Naive thymus-derived CD4-positive, alpha-beta T cell (primary cell): ENCODE results near the gene DNAJC30. TPM values are rescaled to one million over a fixed set of nuclear protein-coding genes. Genes with fewer than 3 reads are reported as not detected.
A peak's percentile ranks its signal among the peaks of the same experiment; 100 is the strongest.

Experiments used
- ATAC-seq: fragments of 150-1000 bp; cut with Tn5 transposase; 2 replicates; pipeline ENCODE4 v1.10.0; 2021; ENCODE audit warnings: mild to moderate bottlenecking, moderate library complexity
- CTCF ChIA-PET: fragments of 350-600 bp; sonication (Branson Sonifier 250); formaldehyde crosslinking; loops from one replicate; lab custom pipeline; 2021; ENCODE audit warnings: antibody characterized with exemption; lab: Charles Lee
- POLR2A ChIA-PET: fragments of 350-600 bp; sonication (Branson Sonifier 250); formaldehyde crosslinking; loops from one replicate; lab custom pipeline; 2021; ENCODE audit warnings: antibody characterized with exemption, inconsistent platforms; lab: Charles Lee
- DNase-seq, 9 donors: peaks; one replicate each; pipeline versions ENCODE4 v3.0.0 to v3.0.0-alpha.2; 2020 to 2022; ENCODE audit warnings: mixed read lengths in 1 of 9
- H3K27ac ChIP-seq: one replicate; pipeline ENCODE4 v1.7.0; 2013; ENCODE audit warnings: mild to moderate bottlenecking, low read depth, low read length, moderate library complexity
- H3K27me3 ChIP-seq, 2 donors: one replicate each; pipeline ENCODE4 v1.7.0; 2013; ENCODE audit warnings: low read length in 2 of 2, mild to moderate bottlenecking in 2 of 2, moderate library complexity in 2 of 2; ENCODE audit not compliant: control insufficient read depth in 2 of 2, insufficient read depth in 2 of 2
- H3K36me3 ChIP-seq, 3 experiments: 1 replicate in 2 of 3; 2 replicates in 1 of 3; pipeline ENCODE4 v1.7.0; 2013; ENCODE audit warnings: low read length in 3 of 3, mild to moderate bottlenecking in 3 of 3, moderate library complexity in 1 of 3; ENCODE audit not compliant: insufficient read depth in 3 of 3, control insufficient read depth in 2 of 3
- H3K4me1 ChIP-seq, 2 donors: one replicate each; pipeline ENCODE4 v1.7.0; 2013; ENCODE audit warnings: low read length in 2 of 2, mild to moderate bottlenecking in 2 of 2, moderate library complexity in 1 of 2; ENCODE audit not compliant: control insufficient read depth in 2 of 2, insufficient read depth in 2 of 2
- H3K4me3 ChIP-seq: 2 replicates; pipeline ENCODE4 v1.7.0; 2013; ENCODE audit warnings: mild to moderate bottlenecking, low read length
- H3K9me3 ChIP-seq, 3 experiments: 1 replicate in 2 of 3; 2 replicates in 1 of 3; pipeline ENCODE4 v1.7.0; 2013; ENCODE audit warnings: low read length in 3 of 3; ENCODE audit not compliant: control insufficient read depth in 2 of 3
- H3K27ac Mint-ChIP-seq, 9 donors: one replicate each; pipeline ENCODE4 v1.8.0; 2020 to 2022; ENCODE audit warnings: mixed read lengths in 9 of 9, mild to moderate bottlenecking in 8 of 9, moderate library complexity in 5 of 9, inconsistent platforms in 2 of 9
- H3K27me3 Mint-ChIP-seq, 5 donors: one replicate each; pipeline ENCODE4 v1.8.0; 2021 to 2022; ENCODE audit warnings: mixed read lengths in 5 of 5, mild to moderate bottlenecking in 1 of 5
- H3K36me3 Mint-ChIP-seq, 5 donors: one replicate each; pipeline ENCODE4 v1.8.0; 2020 to 2022; ENCODE audit warnings: mixed read lengths in 5 of 5, mild to moderate bottlenecking in 3 of 5, inconsistent platforms in 1 of 5
- H3K4me1 Mint-ChIP-seq, 7 donors: one replicate each; pipeline ENCODE4 v1.8.0; 2020 to 2022; ENCODE audit warnings: mixed read lengths in 7 of 7, mild to moderate bottlenecking in 3 of 7, inconsistent platforms in 1 of 7
- H3K4me3 Mint-ChIP-seq, 10 donors: one replicate each; pipeline ENCODE4 v1.8.0; 2020 to 2022; ENCODE audit warnings: mild to moderate bottlenecking in 10 of 10, mixed read lengths in 10 of 10, moderate library complexity in 6 of 10, inconsistent platforms in 2 of 10
- H3K9me3 Mint-ChIP-seq, 11 donors: one replicate each; pipeline ENCODE4 v1.8.0; 2020 to 2022; ENCODE audit warnings: mixed read lengths in 11 of 11, mild to moderate bottlenecking in 4 of 11, inconsistent platforms in 1 of 11, moderate library complexity in 1 of 11
- intact Hi-C, 2 donors: fragments of 100-400 bp; cut with micrococcal nuclease; formaldehyde crosslinking; loops; one replicate each; pipeline ENCODE4 v1.15.1; 2023
- polyA plus RNA-seq, 2 donors: library from polyadenylated mRNA; unstranded; fragments of 300-500 nt; fragmentation: Illumina TruSeq; gene quantifications; one replicate each; pipeline ENCODE4 v1.2.3, GENCODE V29; 2021
- total RNA-seq, 6 experiments: library from RNA in 5 of 6; stranded (reverse) in 5 of 6; gene quantifications; 1 replicate in 5 of 6; 2 replicates in 1 of 6; pipeline ENCODE4 v1.2.3 and lab custom pipeline; 2021 to 2026

Gene DNAJC30
- total and polyA plus RNA-seq, 7 experiments from 2014 or later, result 9.5 to 22.4 (median 12.9) TPM

- CTCF ChIA-PET, result no interaction called here
- Histone ChIP-seq H3K36me3 (peaks cover 0 to 17% (median 0%) of the 10 kb centered on the region in 3 experiments), H3K27ac (no peak overlapping the region), H3K4me1 (no peaks in the 10 kb centered on the region), H3K4me3 (no peak overlapping the region), H3K27me3 (no peaks in the 10 kb centered on the region), H3K9me3 (peaks cover 0 to 3% (median 0%) of the 10 kb centered on the region in 3 experiments)
- H3K36me3 Mint-ChIP-seq, result peaks cover 0 to 19% (median 12%) of the 10 kb centered on the region in 5 donors
- H3K27me3 Mint-ChIP-seq, result peaks cover 0 to 11% (median 0%) of the 10 kb centered on the region in 5 donors
- no peak overlapping the region for H3K27ac Mint-ChIP-seq
- H3K4me1 Mint-ChIP-seq, result peaks cover 0 to 8% (median 5%) of the 10 kb centered on the region in 7 donors
- intact Hi-C loops, result no loop called here
- H3K9me3 Mint-ChIP-seq, result peaks cover 0 to 5% (median 0%) of the 10 kb centered on the region in 11 donors
- DNase-seq (no peak), ATAC-seq (no peak)
- H3K4me3 Mint-ChIP-seq, result no peak overlapping the region
- POLR2A ChIA-PET, result interaction anchor here (1.1 kb wide), 1 partner anchor 62 kb away, joined by 3 read pairs; no protein-coding TSS in a partner anchor
Observed at GRCh38 chr7:73674468-73675124, 8.7 kb downstream of the DNAJC30 start.

- intact Hi-C loops, result no loop called here
Observed at GRCh38 chr7:73671857-73672445, 11.3 kb downstream of the DNAJC30 start.

GRCh38 chr7:73671322-73671661, 12.0 kb downstream of the DNAJC30 start:
- ChIA-PET CTCF (no interaction called here), POLR2A (no interaction called here)
- no peak for DNase-seq
- no peaks in the 10 kb centered on the region for H3K36me3 Mint-ChIP-seq
- H3K27ac ChIP-seq, result no peak overlapping the region
- H3K4me1 Mint-ChIP-seq, result peaks cover 0 to 11% (median 5%) of the 10 kb centered on the region in 7 donors
- intact Hi-C loops, result no loop called here
- H3K9me3 Mint-ChIP-seq, result peaks cover 0 to 2% (median 0%) of the 10 kb centered on the region in 11 donors
- peaks cover 5 to 6% of the 10 kb centered on the region in 2 donors for H3K4me1 ChIP-seq
- H3K27me3 ChIP-seq, result no peaks in the 10 kb centered on the region
- peaks cover 0 to 28% (median 0%) of the 10 kb centered on the region in 5 donors for H3K27me3 Mint-ChIP-seq
- no peak overlapping the region for H3K4me3 Mint-ChIP-seq
- H3K9me3 ChIP-seq, result no peaks in the 10 kb centered on the region
- no peak for ATAC-seq
- H3K27ac Mint-ChIP-seq, result no peak overlapping the region
- no peak overlapping the region for H3K4me3 ChIP-seq
- no peaks in the 10 kb centered on the region for H3K36me3 ChIP-seq

More at GRCh38 chr7:73671857-73672445, 11.3 kb downstream of the DNAJC30 start:
- Histone ChIP-seq H3K4me3 (no peak overlapping the region), H3K27me3 (no peaks in the 10 kb centered on the region), H3K4me1 (peaks cover 5 to 6% of the 10 kb centered on the region in 2 donors), H3K36me3 (no peaks in the 10 kb centered on the region), H3K27ac (no peak overlapping the region), H3K9me3 (no peaks in the 10 kb centered on the region)
- Mint-ChIP-seq H3K4me3 (no peak overlapping the region), H3K4me1 (peaks cover 0 to 11% (median 5%) of the 10 kb centered on the region in 7 donors), H3K9me3 (peaks cover 0 to 2% (median 0%) of the 10 kb centered on the region in 11 donors), H3K27ac (no peak overlapping the region), H3K27me3 (peaks cover 0 to 25% (median 0%) of the 10 kb centered on the region in 5 donors), H3K36me3 (no peaks in the 10 kb centered on the region)
- DNase-seq, result no peak
- POLR2A ChIA-PET, result no interaction called here
- ATAC-seq, result no peak
- CTCF ChIA-PET, result no interaction called here

- no peak overlapping the region for H3K4me3 Mint-ChIP-seq
Observed at GRCh38 chr7:73669858-73670385, 13.3 kb downstream of the DNAJC30 start.

GRCh38 chr7:73669288-73669701, 14.0 kb downstream of the DNAJC30 start:
- Histone ChIP-seq H3K27ac (no peak overlapping the region), H3K4me3 (no peak overlapping the region), H3K27me3 (no peaks in the 10 kb centered on the region), H3K9me3 (no peaks in the 10 kb centered on the region), H3K36me3 (no peaks in the 10 kb centered on the region), H3K4me1 (peaks cover 5 to 6% of the 10 kb centered on the region in 2 donors)
- DNase-seq (no peak), ATAC-seq (no peak)
- H3K4me1 Mint-ChIP-seq, result peaks cover 0 to 15% (median 8%) of the 10 kb centered on the region in 7 donors
- H3K36me3 Mint-ChIP-seq, result no peaks in the 10 kb centered on the region
- intact Hi-C loops, result loop anchor here in 1 of 2 donors (5.0 kb wide), 1 partner anchor 842 kb away; the partner anchor contains the start of gene TYW1B
- H3K4me3 Mint-ChIP-seq, result no peak overlapping the region
- ChIA-PET POLR2A (no interaction called here), CTCF (interaction anchor here (1.4 kb wide), 1 partner anchor 63 kb away, joined by 3 read pairs; no protein-coding TSS in a partner anchor)
- peaks cover 10 to 45% (median 17%) of the 10 kb centered on the region in 5 donors for H3K27me3 Mint-ChIP-seq
- H3K9me3 Mint-ChIP-seq, result peaks cover 0 to 1% (median 0%) of the 10 kb centered on the region in 11 donors
- no peak overlapping the region for H3K27ac Mint-ChIP-seq

More at GRCh38 chr7:73669858-73670385, 13.3 kb downstream of the DNAJC30 start:
- H3K4me1 Mint-ChIP-seq, result peaks cover 0 to 15% (median 8%) of the 10 kb centered on the region in 7 donors
- Histone ChIP-seq H3K9me3 (no peaks in the 10 kb centered on the region), H3K27me3 (no peaks in the 10 kb centered on the region), H3K27ac (no peak overlapping the region), H3K4me1 (peaks cover 5 to 6% of the 10 kb centered on the region in 2 donors), H3K4me3 (no peak overlapping the region), H3K36me3 (no peaks in the 10 kb centered on the region)
- peak overlapping the region in 1 of 9 donors; percentile 53 for H3K27ac Mint-ChIP-seq
- ChIA-PET CTCF (no interaction called here), POLR2A (no interaction called here)
- H3K27me3 Mint-ChIP-seq, result peaks cover 5 to 39% (median 12%) of the 10 kb centered on the region in 5 donors
- intact Hi-C loops, result loop anchor here in 1 of 2 donors (5.0 kb wide), 1 partner anchor 843 kb away; the partner anchor contains the start of gene TYW1B
- peaks cover 0 to 1% (median 0%) of the 10 kb centered on the region in 11 donors for H3K9me3 Mint-ChIP-seq
- no peaks in the 10 kb centered on the region for H3K36me3 Mint-ChIP-seq
- DNase-seq, result no peak
- ATAC-seq, result no peak

GRCh38 chr7:73668886-73669230, 14.4 kb downstream of the DNAJC30 start:
- CTCF ChIA-PET, result interaction anchor here (1.4 kb wide), 1 partner anchor 62 kb away, joined by 3 read pairs; no protein-coding TSS in a partner anchor
- POLR2A ChIA-PET, result no interaction called here
- peaks cover 15 to 50% (median 21%) of the 10 kb centered on the region in 5 donors for H3K27me3 Mint-ChIP-seq
- Histone ChIP-seq H3K4me1 (peaks cover 5 to 6% of the 10 kb centered on the region in 2 donors), H3K27ac (no peak overlapping the region), H3K36me3 (no peaks in the 10 kb centered on the region), H3K9me3 (no peaks in the 10 kb centered on the region), H3K4me3 (no peak overlapping the region), H3K27me3 (no peaks in the 10 kb centered on the region)
- intact Hi-C loops, result loop anchor here in 1 of 2 donors (5.0 kb wide), 1 partner anchor 842 kb away; the partner anchor contains the start of gene TYW1B
- H3K4me3 Mint-ChIP-seq, result peak overlapping the region; percentile 52 to 84 (median 75)
- no peaks in the 10 kb centered on the region for H3K36me3 Mint-ChIP-seq
- H3K4me1 Mint-ChIP-seq, result peaks cover 0 to 15% (median 8%) of the 10 kb centered on the region in 7 donors
- ATAC-seq (no peak), DNase-seq (no peak)
- peaks cover 0 to 1% (median 0%) of the 10 kb centered on the region in 11 donors for H3K9me3 Mint-ChIP-seq
- peak overlapping the region in 1 of 9 donors; percentile 29 for H3K27ac Mint-ChIP-seq
